HepG2 (cell line): ENCODE results near the gene GRK5. TPM values are rescaled to one million over a fixed set of nuclear protein-coding genes. Genes with fewer than 3 reads are reported as not detected.

ENCODE experiments used
- ATAC-seq: fragments of 200-7000 bp; cut with Tn5 transposase; 3 replicates; pipeline ENCODE4 v1.9.1; 2020; ENCODE audit warnings: mild to moderate bottlenecking, moderate library complexity
- BruUV-seq: library from RNA; stranded (reverse); fragments of 400-500 nt; replicated peaks from 2 replicates; lab custom pipeline; 2021; lab: Mats Ljungman, UMichigan
- CTCF ChIA-PET: fragments of 300-600 bp; formaldehyde crosslinking; extraction: SDS; loops from one replicate; lab custom pipeline; 2021; ENCODE audit warnings: low total read pairs, inconsistent platforms, low intra/inter-chr PET ratio; lab: Yijun Ruan, JAX
- POLR2A ChIA-PET: fragments of 350-600 bp; sonication (Branson Sonifier 250); formaldehyde crosslinking; loops from one replicate; lab custom pipeline; 2020; ENCODE audit warnings: antibody characterized with exemption, inconsistent platforms; lab: Yijun Ruan, JAX
- DNase-seq: peaks from one replicate; pipeline ENCODE4 v3.0.0-alpha.2; 2015; ENCODE audit warnings: low spot score
- FAIRE-seq: peaks from 3 replicates; lab custom pipeline; 2011; peaks lifted over from hg19 to GRCh38; lab: Jason Lieb, UNC
- H2AFZ ChIP-seq: one replicate; pipeline ENCODE4 v1.6.1; 2011; ENCODE audit warnings: low read length, inconsistent platforms
- H3K27ac ChIP-seq: fragments of 300-600 bp; 3 replicates; pipeline ENCODE4 v1.8.0; 2011; ENCODE audit warnings: mixed run types, mild to moderate bottlenecking, mixed read lengths, low read length, inconsistent platforms; ENCODE audit not compliant: insufficient read depth; ENCODE audit errors: extremely low read length
- H3K27me3 ChIP-seq, 2 experiments: fragments of 200-600 bp in 1 of 2; 2 replicates in 1 of 2; 3 replicates in 1 of 2; pipeline versions ENCODE4 v1.6.0 to v1.8.0; 2011; ENCODE audit warnings: low read length in 2 of 2, mild to moderate bottlenecking in 2 of 2, moderate library complexity in 2 of 2, inconsistent platforms in 1 of 2; ENCODE audit not compliant: insufficient read depth in 2 of 2, control insufficient read depth in 1 of 2
- H3K36me3 ChIP-seq, 2 experiments: fragments of 200-600 bp in 1 of 2; replicated peaks in 1 of 2; 2 replicates in 1 of 2; 3 replicates in 1 of 2; pipeline versions ENCODE4 v1.5.1 to v1.8.0; 2011; ENCODE audit warnings: low read length in 2 of 2, inconsistent platforms in 1 of 2; ENCODE audit not compliant: insufficient read depth in 2 of 2, control insufficient read depth in 1 of 2
- H3K4me1 ChIP-seq: 2 replicates; pipeline ENCODE4 v1.5.1; 2012; ENCODE audit warnings: low read length, inconsistent platforms; ENCODE audit not compliant: insufficient read depth
- H3K4me2 ChIP-seq: 2 replicates; pipeline ENCODE4 v1.6.0; 2011; ENCODE audit warnings: low read depth, low read length, inconsistent platforms
- H3K4me3 ChIP-seq, 3 experiments: fragments of 200-600 bp in 1 of 3; sonication (generic), shearing (Covaris generic) in 1 of 3; replicated peaks in 1 of 3; 2 replicates each; pipeline ENCODE4 v1.5.1; 2011 to 2016; ENCODE audit warnings: low read length in 3 of 3, inconsistent platforms in 2 of 3, low read depth in 2 of 3, mild to moderate bottlenecking in 2 of 3, control low read depth in 1 of 3, mixed read lengths in 1 of 3; ENCODE audit not compliant: insufficient read depth in 1 of 3
- H3K79me2 ChIP-seq: one replicate; pipeline ENCODE4 v1.6.1; 2011; ENCODE audit warnings: low read length, inconsistent platforms; ENCODE audit not compliant: insufficient read depth
- H3K9ac ChIP-seq: 2 replicates; pipeline ENCODE4 v1.6.0; 2011; ENCODE audit warnings: mild to moderate bottlenecking, low read depth, low read length, inconsistent platforms; ENCODE audit not compliant: insufficient read depth
- H3K9me3 ChIP-seq: 2 replicates; pipeline ENCODE4 v1.5.1; 2012; ENCODE audit warnings: mild to moderate bottlenecking, low read length
- H4K20me1 ChIP-seq: 2 replicates; pipeline ENCODE4 v1.6.0; 2011; ENCODE audit warnings: inconsistent platforms, mild to moderate bottlenecking, low read length, moderate library complexity; ENCODE audit not compliant: insufficient read depth
- ATF1 ChIP-seq: IDR thresholded peaks from 2 replicates; pipeline ENCODE4 v1.6.1; 2016; ENCODE audit warnings: mild to moderate bottlenecking, control low read depth
- BRF2 ChIP-seq: sonication (generic); formaldehyde crosslinking; IDR thresholded peaks from 2 replicates; pipeline ENCODE4 v1.8.1; 2022; ENCODE audit warnings: mild to moderate bottlenecking, missing genetic modification reagents
- CCDC6 ChIP-seq: sonication (generic); formaldehyde crosslinking; IDR thresholded peaks from 2 replicates; pipeline ENCODE4 v1.8.1; 2022; ENCODE audit warnings: mild to moderate bottlenecking, missing genetic modification reagents, moderate library complexity
- CENPX ChIP-seq: sonication (generic); formaldehyde crosslinking; IDR thresholded peaks from 2 replicates; pipeline ENCODE4 v1.9.0; 2021; ENCODE audit warnings: mild to moderate bottlenecking, missing genetic modification reagents, moderate library complexity
- DDIT3 ChIP-seq: sonication (generic); formaldehyde crosslinking; IDR thresholded peaks from 2 replicates; pipeline ENCODE4 v1.4.0; 2020; ENCODE audit warnings: mild to moderate bottlenecking, missing genetic modification reagents
- GPBP1L1 ChIP-seq: sonication (generic); formaldehyde crosslinking; IDR thresholded peaks from 2 replicates; pipeline ENCODE4 v1.5.0; 2020; ENCODE audit warnings: mild to moderate bottlenecking, missing genetic modification reagents
- HOXA7 ChIP-seq: sonication (generic); formaldehyde crosslinking; IDR thresholded peaks from 2 replicates; pipeline ENCODE4 v1.8.1; 2022; ENCODE audit warnings: mild to moderate bottlenecking, missing genetic modification reagents, moderate library complexity
- KDM2A ChIP-seq: sonication (generic); formaldehyde crosslinking; IDR thresholded peaks from 2 replicates; pipeline ENCODE4 v1.4.0; 2020; ENCODE audit warnings: low read depth, missing genetic modification reagents, borderline replicate concordance
- NR0B2 ChIP-seq: sonication (generic); formaldehyde crosslinking; IDR thresholded peaks from 2 replicates; pipeline ENCODE4 v1.4.0; 2020; ENCODE audit warnings: mild to moderate bottlenecking, missing genetic modification reagents
- RFX1 ChIP-seq: fragments of 450-650 bp; IDR thresholded peaks from 2 replicates; pipeline ENCODE4 v1.6.1; 2017
- SIN3B ChIP-seq: fragments of 150-350 bp; IDR thresholded peaks from 2 replicates; pipeline ENCODE4 v1.6.1; 2014; ENCODE audit warnings: low read length
- SIX4 ChIP-seq: sonication (generic); formaldehyde crosslinking; IDR thresholded peaks from 2 replicates; pipeline ENCODE4 v1.4.0; 2020; ENCODE audit warnings: missing genetic modification reagents
- ZNF280B ChIP-seq: sonication (generic); formaldehyde crosslinking; IDR thresholded peaks from 2 replicates; pipeline ENCODE4 v1.5.0; 2020; ENCODE audit warnings: missing genetic modification reagents, mild to moderate bottlenecking, borderline replicate concordance
- ZNF292 ChIP-seq: sonication (generic); formaldehyde crosslinking; IDR thresholded peaks from 2 replicates; pipeline ENCODE4 v1.8.1; 2022; ENCODE audit warnings: mild to moderate bottlenecking, low read depth, missing genetic modification reagents, borderline replicate concordance
- ZNF687 ChIP-seq: sonication (generic); formaldehyde crosslinking; IDR thresholded peaks from 2 replicates; pipeline ENCODE4 v1.5.1; 2020; ENCODE audit warnings: mild to moderate bottlenecking, missing genetic modification reagents, moderate library complexity
- ZSCAN12 ChIP-seq: sonication (generic); formaldehyde crosslinking; IDR thresholded peaks from 2 replicates; pipeline ENCODE4 v1.9.0; 2021; ENCODE audit warnings: mild to moderate bottlenecking, missing genetic modification reagents
- WGBS: methylation state at CpG from one replicate; pipeline ENCODE4 v1.1.6; 2017; ENCODE audit warnings: low lambda C conversion rate; 5-methylcytosine and 5-hydroxymethylcytosine counted together
- in situ Hi-C: cut with HindIII; loops from 2 replicates; pipeline ENCODE4 v1.10.0; 2017; ENCODE audit warnings: low pct_unique_long_range_greater_than_20kb; ENCODE audit not compliant: extremely low pct_ligation_motif_present
- intact Hi-C: fragments of 100-400 bp; cut with micrococcal nuclease; formaldehyde crosslinking; loops from one replicate; pipeline ENCODE4 v1.10.0; 2022; ENCODE audit not compliant: unreplicated experiment
- polyA plus RNA-seq, 8 experiments: library from polyadenylated mRNA; depleted of rRNA in 3 of 8; stranded (reverse) in 7 of 8; unstranded in 1 of 8; fragments of >200 nt; fragmentation: Illumina TruSeq in 4 of 8; extraction: Trizol in 4 of 8; gene quantifications; 2 replicates each; pipeline versions ENCODE4 v1.2.1 to v1.2.3, GENCODE V29; 2011 to 2016; ENCODE audit warnings: low read depth in 4 of 8, missing spikeins in 1 of 8, mixed read lengths in 1 of 8; ENCODE audit not compliant: insufficient read depth in 1 of 8
- total RNA-seq, 5 experiments: library from RNA; depleted of rRNA; stranded (reverse); fragments of >200 nt; fragmentation: Illumina TruSeq; extraction: Trizol; gene quantifications; 2 replicates each; pipeline ENCODE4 v1.2.3, GENCODE V29; 2016; ENCODE audit warnings: low read depth in 1 of 5

Gene GRK5
- total and polyA plus RNA-seq, 2 of the 13 experiments (the other 11 are each of a cell fraction or from before 2014, with no cell fraction given), result 10.4 to 12.6 TPM

- H3K4me2 ChIP-seq, result peak overlapping the region; percentile 35
- ATAC-seq (no peak), DNase-seq (no peak), FAIRE-seq (no peak)
- no TSS peak for BruUV-seq
- POLR2A ChIA-PET, result no interaction called here
- no peak overlapping the region for H3K27ac ChIP-seq
- H2AFZ ChIP-seq, result no peak overlapping the region
- H3K4me1 ChIP-seq, result peaks cover 49% of the 10 kb centered on the region
- H3K36me3 ChIP-seq, result no peaks in the 10 kb centered on the region
- CTCF ChIA-PET, result no interaction called here
- intact Hi-C loops (no loop called here), in situ Hi-C loops (loop anchor here (5.0 kb wide), 1 partner anchor 40 kb away; the partner anchor contains the start of gene RGS10)
- 68% methylated on average over 15 of the region's 19 CpGs for WGBS
- H4K20me1 ChIP-seq, result no peaks in the 10 kb centered on the region
- H3K27me3 ChIP-seq, result no peaks in the 10 kb centered on the region; a peak in 1 of 5 replicates
- H3K79me2 ChIP-seq, result no peaks in the 10 kb centered on the region
- no peak overlapping the region for H3K9ac ChIP-seq
- no peak overlapping the region; a peak in 1 of 6 replicates for H3K4me3 ChIP-seq
- H3K9me3 ChIP-seq, result no peaks in the 10 kb centered on the region
- TF ChIP-seq CENPX (CRISPR knock-in tag) (no peak), KDM2A (no peak), RFX1 (no peak), ATF1 (CRISPR knock-in tag) (no peak), SIX4 (CRISPR knock-in tag) (no peak), NR0B2 (CRISPR knock-in tag) (no peak), ZNF280B (CRISPR knock-in tag) (0 out of 2 replicates have a peak, but pooled peaks have one; percentile 51), ZNF292 (no peak), GPBP1L1 (CRISPR knock-in tag) (no peak), ZSCAN12 (no peak), SIN3B (no peak), CCDC6 (CRISPR knock-in tag) (no peak), DDIT3 (CRISPR knock-in tag) (no peak), HOXA7 (no peak), ZNF687 (CRISPR knock-in tag) (peak; percentile 9; the same call in 1 of the 2 replicates), BRF2 (CRISPR knock-in tag) (no peak)
Measured at GRCh38 chr10:119502618-119503155, 295.3 kb downstream of the GRK5 start.
